ENCODE data around the gene ZSCAN31. TPM values are rescaled to one million over a fixed set of nuclear protein-coding genes. Genes with fewer than 3 reads are reported as not detected.

ZSCAN31 gene
- polyA plus RNA-seq, 2 of the 4 experiments (the other 2 are of a cell fraction) = 3.0 to 4.8 TPM

GRCh38 chr6:28343898-28344677 lies 8.1 kb upstream of the ZSCAN31 start (continued):
- TF ChIP-seq BCL3 (IDR thresholded peaks at IDR 0.05) (no peak), ZSCAN20 (CRISPR knock-in tag; IDR thresholded peaks at IDR 0.05) (no peak)
- TF ChIP-seq, protein P1, sequence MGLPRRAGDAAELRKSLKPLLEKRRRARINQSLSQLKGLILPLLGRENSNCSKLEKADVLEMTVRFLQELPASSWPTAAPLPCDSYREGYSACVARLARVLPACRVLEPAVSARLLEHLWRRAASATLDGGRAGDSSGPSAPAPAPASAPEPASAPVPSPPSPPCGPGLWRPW (IDR thresholded peaks at IDR 0.05) = no peak

GRCh38 chr6:28340310-28341095 lies 4.6 kb upstream of the ZSCAN31 start:
- 11% methylated on average over 1 of the region's 1 CpG for WGBS (ENCODE audit: missing lambda C conversion rate)
- Histone ChIP-seq H3K27ac (no peak overlapping the region), H3K4me3 (no peak overlapping the region), H3K4me2 (no peak overlapping the region), H3K9me3 (peaks cover 4% of the 10 kb centered on the region; the same call in 2 of the 3 replicates), H3K4me1 (peaks cover 6% of the 10 kb centered on the region; the same call in 1 of the 3 replicates)
- ChIA-PET POLR2A (no interaction called here), CTCF (interaction anchor here (1.2 kb wide), 1 partner anchor 15 kb away, joined by 4 read pairs; no protein-coding TSS in a partner anchor)
- FAIRE-seq (no peak), ATAC-seq (no peak), DNase-seq (ENCODE audit: low read depth in 1 of 2, low spot score in 1 of 2) (no peak)
- no peak for TF ChIP-seq RNF2 (IDR thresholded peaks at IDR 0.05; ENCODE audit: borderline replicate concordance, low read depth)

DNA sequence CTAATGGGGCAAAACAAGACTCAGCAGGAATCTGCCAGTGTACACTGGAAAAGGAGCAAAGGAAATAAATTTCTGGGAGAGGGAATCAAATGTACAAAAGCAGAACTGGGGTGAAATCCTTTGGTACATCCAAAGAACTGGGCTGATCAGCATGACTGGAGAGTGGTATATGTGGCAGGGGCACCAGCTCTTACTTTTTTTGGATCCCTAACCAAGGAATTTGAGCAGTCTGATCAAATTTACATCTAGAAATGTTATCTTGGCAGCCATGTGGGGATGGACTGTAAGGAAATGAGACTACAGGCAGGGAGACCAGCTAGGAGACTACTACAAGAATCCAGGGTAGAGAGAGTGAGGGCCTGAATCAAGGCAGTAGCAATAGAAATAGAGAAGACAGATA lies 1.2 kb upstream of the ZSCAN31 start:
- DNase-seq (ENCODE audit: low read depth in 1 of 2, low spot score in 1 of 2) = no peak
- TF ChIP-seq CHD4 (IDR thresholded peaks at IDR 0.05; ENCODE audit: borderline replicate concordance) = no peak
- no peak for TF ChIP-seq EHMT2 (IDR thresholded peaks at IDR 0.05; ENCODE audit: low read depth)
- TF ChIP-seq, protein P2, sequence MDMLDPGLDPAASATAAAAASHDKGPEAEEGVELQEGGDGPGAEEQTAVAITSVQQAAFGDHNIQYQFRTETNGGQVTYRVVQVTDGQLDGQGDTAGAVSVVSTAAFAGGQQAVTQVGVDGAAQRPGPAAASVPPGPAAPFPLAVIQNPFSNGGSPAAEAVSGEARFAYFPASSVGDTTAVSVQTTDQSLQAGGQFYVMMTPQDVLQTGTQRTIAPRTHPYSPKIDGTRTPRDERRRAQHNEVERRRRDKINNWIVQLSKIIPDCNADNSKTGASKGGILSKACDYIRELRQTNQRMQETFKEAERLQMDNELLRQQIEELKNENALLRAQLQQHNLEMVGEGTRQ (IDR thresholded peaks at IDR 0.05) = no peak
- TF ChIP-seq MAZ (IDR thresholded peaks at IDR 0.05; ENCODE audit: borderline replicate concordance, low read depth, low read length) = no peak
- no peak for TF ChIP-seq HMGXB4 (CRISPR knock-in tag; IDR thresholded peaks at IDR 0.05; ENCODE audit: borderline replicate concordance)
- TF ChIP-seq HOXB5 (CRISPR knock-in tag; IDR thresholded peaks at IDR 0.05) = no peak
- no peak for TF ChIP-seq ESRRA (IDR thresholded peaks at IDR 0.05; ENCODE audit: borderline replicate concordance, low read length)
- TF ChIP-seq HOXB13 (CRISPR knock-in tag; IDR thresholded peaks at IDR 0.05; ENCODE audit: low read depth) = no peak
- TF ChIP-seq CTCF (IDR thresholded peaks at IDR 0.05) = no peak
- TF ChIP-seq JUN (IDR thresholded peaks at IDR 0.05) = no peak
- TF ChIP-seq BCL3 (IDR thresholded peaks at IDR 0.05) = no peak
- TF ChIP-seq GATA3 (IDR thresholded peaks at IDR 0.05; ENCODE audit: borderline replicate concordance) = no peak
- no peak for TF ChIP-seq FOXS1 (CRISPR knock-in tag; IDR thresholded peaks at IDR 0.05)
- no peak for TF ChIP-seq PHF8 (IDR thresholded peaks at IDR 0.05; ENCODE audit: borderline replicate concordance, low read depth)
- TF ChIP-seq RARB (CRISPR knock-in tag; IDR thresholded peaks at IDR 0.05) = no peak
- Histone ChIP-seq H3K4me2 (peak overlapping the region; percentile 89), H3K4me1 (peaks cover 6% of the 10 kb centered on the region; the same call in 1 of the 3 replicates), H3K27ac (no peak overlapping the region; a peak in 1 of 6 replicates), H3K9me3 (peaks cover 4% of the 10 kb centered on the region; the same call in 2 of the 3 replicates), H3K4me3 (no peak overlapping the region)
- CTCF ChIA-PET = interaction anchor here (0.7 to 1.2 kb wide), 2 partner anchors 19 kb away, joined by 3 to 4 read pairs; no protein-coding TSS in a partner anchor
- no peak for FAIRE-seq
- ATAC-seq = no peak
- POLR2A ChIA-PET = interaction anchor here (2.0 to 2.3 kb wide), 2 partner anchors 19 to 85 kb away, joined by 9 to 12 read pairs; partner anchors contain the start of gene ZKSCAN4
